ENCODE results near the gene RELA.
"Not testable (repeated sequence)": the region's sequence is repeated elsewhere in the genome, so short reads cannot be mapped to it uniquely, and the experiment has no call there.

Gene RELA

DNA sequence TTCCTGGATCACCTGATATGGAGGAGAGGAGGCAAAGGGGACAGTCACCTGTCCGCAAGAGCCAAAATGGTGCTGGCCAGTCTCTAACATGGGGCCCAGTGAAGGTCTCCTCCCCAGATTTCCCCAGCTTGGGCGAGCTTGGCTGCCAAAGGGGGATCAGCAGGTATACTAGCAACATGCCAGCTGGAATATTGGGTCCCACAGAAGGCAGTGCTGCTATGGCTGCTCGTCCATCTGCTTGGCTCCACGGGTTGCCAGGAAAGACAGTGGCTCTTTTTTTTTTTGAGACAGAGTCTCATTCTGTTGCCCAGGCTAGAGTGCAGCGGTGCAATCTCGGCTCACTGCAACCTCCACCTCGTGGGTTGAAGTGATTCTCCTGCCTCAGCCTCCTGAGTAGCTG, 36.6 kb upstream of the RELA start:
- no peak overlapping the region for H3K4me3 ChIP-seq (ENCODE audit: low read depth, low read length)
- no peak overlapping the region for H3K27ac ChIP-seq (ENCODE audit: low read depth, low read length)
- no peak overlapping the region for H2AFZ ChIP-seq (ENCODE audit: low read length, unreplicated experiment)
- H3K79me2 ChIP-seq (ENCODE audit: control insufficient read depth, insufficient read depth, low read length, unreplicated experiment): no peaks in the 10 kb centered on the region
- peaks cover 17% of the 10 kb centered on the region for H3K27me3 ChIP-seq (ENCODE audit: insufficient read depth, low read length)
- no peaks in the 10 kb centered on the region for H3K36me3 ChIP-seq (ENCODE audit: insufficient read depth, low read length)
- H3K4me1 ChIP-seq (ENCODE audit: control insufficient read depth, insufficient read depth, low read length, unreplicated experiment): no peaks in the 10 kb centered on the region

- Histone ChIP-seq H3K27ac (ENCODE audit: low read depth, low read length) (no peak overlapping the region), H3K79me2 (ENCODE audit: control insufficient read depth, insufficient read depth, low read length, unreplicated experiment) (no peaks in the 10 kb centered on the region), H2AFZ (ENCODE audit: low read length, unreplicated experiment) (no peak overlapping the region), H3K4me1 (ENCODE audit: control insufficient read depth, insufficient read depth, low read length, unreplicated experiment) (no peaks in the 10 kb centered on the region), H3K27me3 (ENCODE audit: insufficient read depth, low read length) (peaks cover 20% of the 10 kb centered on the region), H3K4me3 (ENCODE audit: low read depth, low read length) (no peak overlapping the region), H3K36me3 (ENCODE audit: insufficient read depth, low read length) (no peaks in the 10 kb centered on the region)
Observed at GRCh38 chr11:65698205-65698604, 35.5 kb upstream of the RELA start.

- Histone ChIP-seq H3K27ac (ENCODE audit: low read depth, low read length) (no peak overlapping the region), H3K79me2 (ENCODE audit: control insufficient read depth, insufficient read depth, low read length, unreplicated experiment) (no peaks in the 10 kb centered on the region), H3K4me1 (ENCODE audit: control insufficient read depth, insufficient read depth, low read length, unreplicated experiment) (no peaks in the 10 kb centered on the region), H3K4me3 (ENCODE audit: low read depth, low read length) (no peak overlapping the region), H2AFZ (ENCODE audit: low read length, unreplicated experiment) (no peak overlapping the region), H3K27me3 (ENCODE audit: insufficient read depth, low read length) (peaks cover 20% of the 10 kb centered on the region), H3K36me3 (ENCODE audit: insufficient read depth, low read length) (no peaks in the 10 kb centered on the region)
Observed at GRCh38 chr11:65696802-65697552, 34.3 kb upstream of the RELA start.

DNA sequence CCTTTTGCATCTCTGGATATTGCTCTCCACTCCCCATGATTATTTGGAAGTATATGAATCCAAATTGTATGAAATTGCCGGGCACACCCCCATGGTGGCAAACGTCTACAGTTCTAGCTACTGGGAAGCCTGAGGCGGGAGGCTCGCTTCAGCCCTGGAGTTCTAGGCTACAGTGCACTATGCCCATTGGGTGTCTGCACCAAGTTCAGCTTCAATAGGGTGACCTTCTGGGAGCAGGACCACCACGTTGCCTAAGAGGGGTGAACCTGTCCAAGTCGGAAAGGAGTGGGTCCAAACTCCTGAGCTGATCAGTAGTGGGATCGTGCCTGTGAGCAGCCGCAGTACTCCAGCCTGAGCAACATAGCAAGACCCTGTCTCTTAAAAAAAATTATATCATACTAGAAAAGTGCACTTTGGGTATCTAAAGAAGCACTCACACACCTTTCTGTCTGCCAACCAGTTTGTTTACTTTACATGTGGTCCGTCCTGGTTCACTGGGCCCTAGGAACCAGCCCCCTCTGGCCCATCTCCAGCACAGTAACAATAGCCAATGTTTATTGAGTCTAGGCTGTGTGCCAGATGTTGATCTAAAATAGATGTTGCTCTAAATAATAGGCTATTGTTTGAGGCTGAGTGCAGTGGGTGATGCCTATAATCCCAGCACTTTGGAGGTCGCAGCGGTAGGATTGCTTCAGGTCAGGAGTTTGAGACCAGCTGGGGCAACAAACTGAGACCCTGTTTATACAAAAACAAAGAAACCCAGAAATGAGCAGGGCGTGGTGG, 32.9 kb upstream of the RELA start:
- H3K79me2 ChIP-seq (ENCODE audit: control insufficient read depth, insufficient read depth, low read length, unreplicated experiment): no peaks in the 10 kb centered on the region
- H3K4me3 ChIP-seq (ENCODE audit: low read depth, low read length): no peak overlapping the region
- H2AFZ ChIP-seq (ENCODE audit: low read length, unreplicated experiment): no peak overlapping the region
- H3K27ac ChIP-seq (ENCODE audit: low read depth, low read length): no peak overlapping the region
- H3K27me3 ChIP-seq (ENCODE audit: insufficient read depth, low read length): peaks cover 15% of the 10 kb centered on the region
- H3K36me3 ChIP-seq (ENCODE audit: insufficient read depth, low read length): no peaks in the 10 kb centered on the region
- H3K4me1 ChIP-seq (ENCODE audit: control insufficient read depth, insufficient read depth, low read length, unreplicated experiment): no peaks in the 10 kb centered on the region

GRCh38 chr11:65692367-65692766, 29.7 kb upstream of the RELA start:
- H3K79me2 ChIP-seq (ENCODE audit: control insufficient read depth, insufficient read depth, low read length, unreplicated experiment): no peaks in the 10 kb centered on the region
- H3K27me3 ChIP-seq (ENCODE audit: insufficient read depth, low read length): peaks cover 3% of the 10 kb centered on the region; the same call in 1 of the 2 replicates
- H3K27ac ChIP-seq (ENCODE audit: low read depth, low read length): no peak overlapping the region
- no peak overlapping the region for H2AFZ ChIP-seq (ENCODE audit: low read length, unreplicated experiment)
- no peaks in the 10 kb centered on the region for H3K36me3 ChIP-seq (ENCODE audit: insufficient read depth, low read length)
- no peaks in the 10 kb centered on the region for H3K4me1 ChIP-seq (ENCODE audit: control insufficient read depth, insufficient read depth, low read length, unreplicated experiment)
- H3K4me3 ChIP-seq (ENCODE audit: low read depth, low read length): no peak overlapping the region

DNA sequence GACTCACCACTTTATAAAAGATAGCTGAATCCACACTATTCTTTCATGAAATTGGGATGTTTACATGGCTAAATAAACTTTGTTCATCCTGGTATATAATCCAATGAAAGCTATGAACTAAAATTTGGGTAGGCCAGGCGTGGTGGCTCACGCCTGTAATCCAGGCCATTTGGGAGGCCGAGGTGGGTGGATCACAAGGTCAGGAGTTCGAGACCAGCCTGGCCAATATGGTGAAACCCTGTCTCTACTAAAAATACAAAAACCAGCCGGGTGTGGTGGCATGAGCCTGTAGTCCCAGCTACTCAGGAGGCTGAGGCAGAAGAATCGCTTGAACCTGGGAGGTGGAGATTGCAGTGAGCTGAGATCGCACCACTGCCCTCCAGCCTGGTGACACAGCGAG, 29.1 kb upstream of the RELA start:
- not testable (repeated sequence) for H3K36me3 ChIP-seq (ENCODE audit: insufficient read depth, low read length); H3K4me3 ChIP-seq (ENCODE audit: low read depth, low read length)

DNA sequence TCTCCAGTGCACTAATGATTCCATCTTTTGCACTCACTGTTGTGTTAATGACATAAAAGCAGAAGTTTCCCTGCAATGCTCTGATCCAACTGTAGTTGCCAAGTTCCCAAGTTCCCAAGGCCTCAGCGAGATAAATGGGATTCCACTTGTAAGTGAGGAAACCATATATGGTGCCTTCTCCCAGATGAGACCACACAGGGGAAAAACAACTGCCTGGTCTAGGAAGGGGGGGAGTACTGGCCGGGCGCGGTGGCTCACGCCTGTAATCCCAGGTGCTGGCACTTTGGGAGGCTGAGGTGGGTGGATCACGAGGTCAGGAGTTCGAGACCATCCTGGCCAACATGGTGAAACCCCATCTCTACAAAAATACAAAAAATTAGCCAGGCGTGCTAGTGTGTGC, 23.3 kb upstream of the RELA start:
- Histone ChIP-seq H3K79me2 (ENCODE audit: control insufficient read depth, insufficient read depth, low read length, unreplicated experiment) (no peaks in the 10 kb centered on the region), H3K4me1 (ENCODE audit: control insufficient read depth, insufficient read depth, low read length, unreplicated experiment) (no peaks in the 10 kb centered on the region), H3K27me3 (ENCODE audit: insufficient read depth, low read length) (peaks cover 18% of the 10 kb centered on the region), H2AFZ (ENCODE audit: low read length, unreplicated experiment) (no peak overlapping the region), H3K27ac (ENCODE audit: low read depth, low read length) (no peak overlapping the region), H3K4me3 (ENCODE audit: low read depth, low read length) (no peak overlapping the region), H3K36me3 (ENCODE audit: insufficient read depth, low read length) (no peaks in the 10 kb centered on the region)

More for the DNA sequence above, 29.1 kb upstream of the RELA start:
- H3K27ac ChIP-seq (ENCODE audit: low read depth, low read length); H2AFZ ChIP-seq (ENCODE audit: low read length, unreplicated experiment); H3K4me1 ChIP-seq (ENCODE audit: control insufficient read depth, insufficient read depth, low read length, unreplicated experiment); H3K79me2 ChIP-seq (ENCODE audit: control insufficient read depth, insufficient read depth, low read length, unreplicated experiment); H3K27me3 ChIP-seq (ENCODE audit: insufficient read depth, low read length): not testable (repeated sequence)

- H3K79me2 ChIP-seq (ENCODE audit: control insufficient read depth, insufficient read depth, low read length, unreplicated experiment); H3K4me3 ChIP-seq (ENCODE audit: low read depth, low read length); H3K4me1 ChIP-seq (ENCODE audit: control insufficient read depth, insufficient read depth, low read length, unreplicated experiment); H3K27ac ChIP-seq (ENCODE audit: low read depth, low read length); H3K36me3 ChIP-seq (ENCODE audit: insufficient read depth, low read length); H2AFZ ChIP-seq (ENCODE audit: low read length, unreplicated experiment): not testable (repeated sequence)
- H3K27me3 ChIP-seq (ENCODE audit: insufficient read depth, low read length): peaks cover 18% of the 10 kb centered on the region
Observed at GRCh38 chr11:65683480-65683879, 20.8 kb upstream of the RELA start.

GRCh38 chr11:65680192-65680743, 17.6 kb upstream of the RELA start:
- no peaks in the 10 kb centered on the region for H3K4me1 ChIP-seq (ENCODE audit: control insufficient read depth, insufficient read depth, low read length, unreplicated experiment)
- no peak overlapping the region for H2AFZ ChIP-seq (ENCODE audit: low read length, unreplicated experiment)
- no peak overlapping the region for H3K4me3 ChIP-seq (ENCODE audit: low read depth, low read length)
- H3K27ac ChIP-seq (ENCODE audit: low read depth, low read length): no peak overlapping the region
- H3K79me2 ChIP-seq (ENCODE audit: control insufficient read depth, insufficient read depth, low read length, unreplicated experiment): no peaks in the 10 kb centered on the region
- peaks cover 15% of the 10 kb centered on the region for H3K27me3 ChIP-seq (ENCODE audit: insufficient read depth, low read length)
- no peaks in the 10 kb centered on the region for H3K36me3 ChIP-seq (ENCODE audit: insufficient read depth, low read length)

DNA sequence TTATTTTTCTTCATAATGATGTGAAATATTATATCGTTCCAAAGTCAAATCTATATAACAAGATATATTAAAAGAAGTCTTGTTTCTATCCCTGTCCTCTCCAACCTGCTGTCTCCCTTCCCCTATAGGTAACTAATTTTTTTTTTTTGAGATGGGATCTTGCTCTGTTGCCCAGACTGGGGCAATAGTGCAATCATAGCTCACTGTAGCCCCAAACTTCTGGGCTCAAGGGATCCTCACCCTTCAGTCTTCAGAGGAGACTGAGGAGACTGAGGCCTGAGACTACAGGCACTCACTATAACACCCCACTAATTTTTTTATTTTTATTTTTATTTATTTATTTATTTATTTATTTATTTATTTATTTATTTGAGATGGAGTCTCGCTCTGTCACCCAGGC, 10.3 kb upstream of the RELA start:
- Histone ChIP-seq H3K4me3 (ENCODE audit: low read depth, low read length) (no peak overlapping the region), H3K4me1 (ENCODE audit: control insufficient read depth, insufficient read depth, low read length, unreplicated experiment) (no peaks in the 10 kb centered on the region), H3K27ac (ENCODE audit: low read depth, low read length) (no peak overlapping the region), H2AFZ (ENCODE audit: low read length, unreplicated experiment) (no peak overlapping the region), H3K79me2 (ENCODE audit: control insufficient read depth, insufficient read depth, low read length, unreplicated experiment) (no peaks in the 10 kb centered on the region), H3K27me3 (ENCODE audit: insufficient read depth, low read length) (no peaks in the 10 kb centered on the region), H3K36me3 (ENCODE audit: insufficient read depth, low read length) (no peaks in the 10 kb centered on the region)
